GM21528 (cell line): Measurements from ENCODE around the gene TYK2.
"Not testable (repeated sequence)": the region's sequence is repeated elsewhere in the genome, so short reads cannot be mapped to it uniquely, and the experiment has no call there.

Experiments
- ATAC-seq: cut with Tn5 transposase; IDR thresholded peaks from one replicate; pipeline ENCODE4 v1.9.1; 2021; ENCODE audit warnings: mild to moderate bottlenecking, moderate library complexity; ENCODE audit not compliant: unreplicated experiment, low FRiP score

TYK2 gene

GRCh38 chr19:10408511-10409283 lies 28.3 kb upstream of the TYK2 start:
- no peak for ATAC-seq

- no peak for ATAC-seq
These were observed 26.7 kb upstream of the TYK2 start for GRCh38 chr19:10407096-10407495.

- no peak for ATAC-seq
These were observed 25.8 kb upstream of the TYK2 start for GRCh38 chr19:10406191-10406590.

GRCh38 chr19:10404888-10405820 lies 24.8 kb upstream of the TYK2 start:
- no peak for ATAC-seq

GRCh38 chr19:10403137-10404021 lies 23.0 kb upstream of the TYK2 start, which contains the start of gene CDC37:
TSS of gene CDC37 (minus strand) at chr19:10403542. CDS start at chr19:10403479, 63 bp downstream.
- ATAC-seq: peak; percentile 71

- no peak for ATAC-seq
These were observed 22.2 kb upstream of the TYK2 start for GRCh38 chr19:10402441-10403038.

- no peak for ATAC-seq
These were observed 19.5 kb upstream of the TYK2 start for GRCh38 chr19:10399878-10400277.

GRCh38 chr19:10399340-10399739 lies 19.0 kb upstream of the TYK2 start:
- not testable (repeated sequence) for ATAC-seq

- ATAC-seq: no peak
These were observed 18.4 kb upstream of the TYK2 start for GRCh38 chr19:10398819-10399218.

- ATAC-seq: no peak
These were observed 15.5 kb upstream of the TYK2 start for GRCh38 chr19:10395917-10396316.

GRCh38 chr19:10395436-10395835 lies 15.1 kb upstream of the TYK2 start:
- no peak for ATAC-seq

- no peak for ATAC-seq
These were observed 14.6 kb upstream of the TYK2 start for GRCh38 chr19:10395003-10395402.

GRCh38 chr19:10393137-10393536 lies 12.8 kb upstream of the TYK2 start:
- no peak for ATAC-seq

GRCh38 chr19:10392120-10392519 lies 11.7 kb upstream of the TYK2 start:
- ATAC-seq: no peak

GRCh38 chr19:10390652-10391286 lies 10.4 kb upstream of the TYK2 start:
- no peak for ATAC-seq

- ATAC-seq: no peak
These were observed 9.5 kb upstream of the TYK2 start for GRCh38 chr19:10389863-10390262.

- ATAC-seq: no peak
These were observed 8.6 kb upstream of the TYK2 start for GRCh38 chr19:10388957-10389356.

GRCh38 chr19:10384580-10384979 lies 4.2 kb upstream of the TYK2 start:
- ATAC-seq: no peak

GRCh38 chr19:10383223-10383499 lies 2.8 kb upstream of the TYK2 start:
- not testable (repeated sequence) for ATAC-seq

GRCh38 chr19:10379880-10380312 lies 476 bp downstream of the TYK2 start:
- no peak for ATAC-seq
